Neural cell (in vitro differentiated cells): ENCODE measurements around the gene TCN2.

Experiments
- EP300 ChIP-seq: fragments of 450-650 bp; conservative IDR thresholded peaks from 2 replicates; pipeline ENCODE4 v1.6.1; 2014; ENCODE audit warnings: antibody characterized with exemption, mild to moderate bottlenecking, moderate library complexity; ENCODE audit not compliant: poor library complexity, severe bottlenecking
- MXI1 ChIP-seq: fragments of 450-650 bp; conservative IDR thresholded peaks from 2 replicates; pipeline ENCODE4 v1.6.1; 2014; ENCODE audit warnings: antibody characterized with exemption, mild to moderate bottlenecking; ENCODE audit not compliant: poor library complexity, severe bottlenecking
- POLR2AphosphoS5 ChIP-seq: IDR thresholded peaks from 2 replicates; pipeline ENCODE4 v1.6.1; 2012
- RAD21 ChIP-seq: fragments of 450-650 bp; conservative IDR thresholded peaks from 2 replicates; pipeline ENCODE4 v1.6.1; 2014; ENCODE audit warnings: antibody characterized with exemption, mild to moderate bottlenecking, moderate library complexity
- SMC3 ChIP-seq: fragments of 450-650 bp; conservative IDR thresholded peaks from 2 replicates; pipeline ENCODE4 v1.6.1; 2014; ENCODE audit warnings: antibody characterized with exemption, mild to moderate bottlenecking, moderate library complexity; ENCODE audit not compliant: poor library complexity
- TF ChIP-seq, protein P1 (sequence below): fragments of 450-650 bp; IDR thresholded peaks from 2 replicates; pipeline ENCODE4 v1.5.1; 2014; ENCODE audit warnings: antibody characterized with exemption, mild to moderate bottlenecking, moderate library complexity; ENCODE audit not compliant: poor library complexity, severe bottlenecking

DNA sequence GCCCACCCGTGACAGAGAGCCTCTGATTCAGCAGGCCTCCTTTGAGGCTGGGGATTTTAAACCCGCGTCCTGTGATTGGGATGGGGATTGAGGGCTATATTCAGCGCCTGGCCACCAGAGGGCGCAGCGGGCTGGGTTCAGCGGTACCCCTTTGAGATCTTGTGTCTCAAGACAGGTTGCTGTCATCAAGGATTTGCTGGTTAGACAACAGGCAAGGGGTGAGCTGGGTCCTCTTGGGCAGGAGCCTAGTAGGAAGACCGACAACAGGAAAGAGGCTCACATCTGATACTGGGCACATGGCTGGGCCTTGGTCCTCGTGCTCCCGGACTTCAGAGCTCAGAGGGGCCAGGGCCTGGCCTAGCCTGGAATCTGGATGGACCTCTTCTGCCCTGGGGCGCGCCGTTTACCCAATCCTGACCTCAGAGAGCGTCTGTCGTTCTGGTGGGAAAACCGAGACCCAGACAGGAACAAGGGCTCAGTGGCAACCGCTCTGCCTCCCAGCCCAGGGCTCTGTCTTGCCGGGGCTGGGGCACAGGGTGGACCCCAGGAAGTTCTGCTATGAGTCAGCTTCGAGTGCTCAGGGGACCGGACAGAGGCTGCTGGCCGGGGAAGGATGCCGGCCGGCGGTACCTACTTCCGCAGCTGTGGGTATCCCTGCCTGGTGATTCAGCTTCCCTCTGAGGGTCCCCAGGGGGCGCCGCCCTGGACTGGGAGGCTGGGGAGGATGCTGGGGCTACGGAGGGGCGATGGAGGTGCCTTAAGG lies 27.7 kb downstream of the TCN2 start:
- TF ChIP-seq, protein P1, sequence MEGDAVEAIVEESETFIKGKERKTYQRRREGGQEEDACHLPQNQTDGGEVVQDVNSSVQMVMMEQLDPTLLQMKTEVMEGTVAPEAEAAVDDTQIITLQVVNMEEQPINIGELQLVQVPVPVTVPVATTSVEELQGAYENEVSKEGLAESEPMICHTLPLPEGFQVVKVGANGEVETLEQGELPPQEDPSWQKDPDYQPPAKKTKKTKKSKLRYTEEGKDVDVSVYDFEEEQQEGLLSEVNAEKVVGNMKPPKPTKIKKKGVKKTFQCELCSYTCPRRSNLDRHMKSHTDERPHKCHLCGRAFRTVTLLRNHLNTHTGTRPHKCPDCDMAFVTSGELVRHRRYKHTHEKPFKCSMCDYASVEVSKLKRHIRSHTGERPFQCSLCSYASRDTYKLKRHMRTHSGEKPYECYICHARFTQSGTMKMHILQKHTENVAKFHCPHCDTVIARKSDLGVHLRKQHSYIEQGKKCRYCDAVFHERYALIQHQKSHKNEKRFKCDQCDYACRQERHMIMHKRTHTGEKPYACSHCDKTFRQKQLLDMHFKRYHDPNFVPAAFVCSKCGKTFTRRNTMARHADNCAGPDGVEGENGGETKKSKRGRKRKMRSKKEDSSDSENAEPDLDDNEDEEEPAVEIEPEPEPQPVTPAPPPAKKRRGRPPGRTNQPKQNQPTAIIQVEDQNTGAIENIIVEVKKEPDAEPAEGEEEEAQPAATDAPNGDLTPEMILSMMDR, result peak; percentile 93
- TF ChIP-seq MXI1, result peak; percentile 21
- no peak for TF ChIP-seq POLR2AphosphoS5
- TF ChIP-seq RAD21, result peak; percentile 89
- no peak for TF ChIP-seq EP300
- peak; percentile 93 for TF ChIP-seq SMC3
